Mesenteric fat pad (tissue), 1 donor: Measurements from ENCODE around the gene ADAMTS2. TPM values are rescaled to one million over a fixed set of nuclear protein-coding genes. Genes with fewer than 3 reads are reported as not detected.
"Not testable (repeated sequence)": the region's sequence is repeated elsewhere in the genome, so short reads cannot be mapped to it uniquely, and the experiment has no call there.

ENCODE experiments used
- DNase-seq: peaks from one replicate; pipeline ENCODE4 v3.0.0-alpha.2; 2020; ENCODE audit warnings: low spot score
- total RNA-seq: library from RNA; stranded (reverse); fragmentation: NEBNext Ultra II Directional; extraction: Animal tissue kit (Norgen Biotek cat#: 25700); gene quantifications from one replicate; pipeline ENCODE4 v1.2.1, GENCODE V29; 2021
- donor health status: DM: yes; HTN: yes; CAD: no.

ADAMTS2 gene
- total RNA-seq, 1 donor from 2014 or later = 79.4 TPM

DNA sequence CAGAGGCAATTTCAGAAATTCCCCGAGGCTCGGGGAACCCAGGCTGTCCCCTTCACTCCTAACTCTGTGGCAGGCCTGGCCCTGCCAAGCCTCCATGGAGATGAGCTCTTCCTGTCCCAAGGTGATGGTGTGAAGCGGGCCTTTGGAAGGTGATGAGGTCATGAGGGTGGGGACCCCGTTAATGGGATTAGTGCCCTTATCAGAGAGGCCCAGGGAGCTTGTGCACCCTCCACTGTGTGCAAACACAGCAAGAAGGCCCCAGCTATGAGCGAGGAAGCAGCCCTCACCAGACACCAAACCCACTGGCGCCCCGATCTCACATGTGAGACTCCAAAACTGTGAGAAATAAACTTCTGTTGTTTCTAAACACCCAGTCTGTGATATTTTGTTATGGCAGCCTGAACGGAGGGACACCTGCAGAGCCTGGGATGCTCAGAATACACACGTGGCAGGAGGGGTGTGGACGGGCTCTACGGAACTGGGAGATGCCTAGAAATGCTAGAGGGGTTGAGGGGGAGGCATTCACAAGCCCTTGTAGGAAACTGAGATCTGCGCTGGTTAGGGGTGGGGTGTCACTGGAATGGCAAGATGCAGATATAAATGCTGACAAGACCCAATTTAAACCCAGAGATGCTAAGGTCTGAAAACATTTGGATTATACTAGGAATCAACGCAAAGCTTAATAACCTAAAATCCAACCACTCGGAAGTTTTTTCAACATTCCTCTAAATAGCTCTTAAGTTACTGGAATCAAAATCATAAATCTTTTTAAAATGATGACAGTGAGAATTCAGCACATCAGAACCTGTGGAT is 46.9 kb downstream of the ADAMTS2 start:
- no peak for DNase-seq

DNA sequence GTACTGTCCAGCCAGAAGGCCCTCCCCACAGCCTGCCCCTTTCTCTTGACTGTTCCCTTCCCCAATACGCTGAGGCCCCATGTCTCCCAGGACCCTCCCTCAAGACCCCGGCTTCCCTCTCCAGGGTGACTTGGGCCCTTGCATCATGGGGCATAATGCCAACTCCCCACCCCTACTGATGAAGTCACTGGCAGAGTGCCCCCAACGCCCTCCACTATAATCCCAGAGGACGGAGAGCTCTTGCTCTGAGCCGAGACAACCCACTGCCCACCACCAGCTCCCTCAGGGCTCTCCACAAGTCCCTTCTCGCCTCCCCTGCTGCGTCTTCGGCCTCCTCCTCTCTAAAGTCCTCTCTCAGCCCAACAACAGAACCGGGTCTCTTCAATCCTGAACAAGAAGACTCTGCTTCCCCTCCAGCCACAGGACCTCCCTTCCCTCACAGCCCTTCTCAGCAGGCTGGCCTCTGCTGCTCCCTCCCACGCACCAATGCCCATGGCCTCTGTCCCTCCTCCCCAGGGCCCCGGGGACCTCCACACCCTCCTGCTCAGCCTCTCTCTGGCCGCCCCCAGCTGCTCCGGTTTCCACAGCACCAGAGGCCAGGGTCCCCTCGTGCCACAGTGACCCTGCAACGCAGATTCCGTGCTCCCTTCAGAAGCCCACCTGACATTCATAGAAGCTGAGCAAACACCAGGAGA is 47.6 kb downstream of the ADAMTS2 start:
- no peak for DNase-seq

DNA sequence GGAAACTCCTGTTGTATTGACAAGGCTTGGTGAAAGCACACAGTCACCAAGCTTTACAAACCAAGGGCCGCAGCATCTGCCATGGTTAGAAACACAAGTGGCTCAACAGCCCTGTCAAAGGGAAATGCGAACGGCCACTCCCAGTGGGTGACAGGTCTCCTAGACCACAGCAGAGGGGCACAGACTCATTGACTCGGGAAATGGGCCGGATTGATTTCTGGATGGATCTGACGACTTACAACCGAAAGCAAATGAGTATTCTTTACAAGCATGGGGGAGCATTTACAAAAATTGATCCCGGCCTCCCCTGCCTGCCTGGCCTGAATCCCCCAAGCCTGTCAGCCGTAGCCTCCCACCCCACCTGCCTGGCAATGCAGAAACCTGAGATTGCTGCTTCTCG is 48.2 kb downstream of the ADAMTS2 start:
- DNase-seq = no peak

DNA sequence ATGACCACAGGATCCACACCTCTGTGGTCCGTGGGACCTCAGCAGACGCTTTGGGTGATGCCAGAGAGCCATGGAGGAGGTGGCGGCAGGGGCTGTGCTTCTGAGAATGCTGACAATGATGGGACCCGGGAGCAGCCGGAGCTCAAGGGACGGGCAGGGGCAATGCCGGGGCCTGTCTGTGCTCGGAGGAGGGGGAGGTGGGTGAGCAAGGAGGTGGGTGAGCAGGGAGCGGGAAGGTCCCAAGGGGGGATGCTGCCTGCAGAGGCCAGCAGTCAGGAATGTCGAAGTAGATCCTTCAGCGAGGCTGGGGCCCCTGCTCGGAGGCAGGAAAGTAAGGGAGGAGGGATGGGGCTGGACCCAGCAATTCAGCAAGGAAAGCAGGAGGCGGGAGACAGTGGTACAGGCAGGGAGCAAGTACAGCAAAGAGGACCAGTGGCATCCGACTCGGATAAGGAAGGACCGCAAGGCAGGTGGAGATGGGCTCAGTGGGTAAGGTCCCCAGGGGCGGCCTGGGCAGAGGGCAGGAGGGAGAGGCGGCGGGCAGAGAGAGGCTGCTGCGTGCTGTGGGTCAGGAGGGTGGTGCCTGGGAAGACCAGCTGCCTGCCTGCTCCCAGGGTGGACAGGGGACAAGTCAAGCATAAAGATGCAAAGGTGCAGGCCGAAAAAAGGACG is 49.0 kb downstream of the ADAMTS2 start:
- DNase-seq = no peak

DNA sequence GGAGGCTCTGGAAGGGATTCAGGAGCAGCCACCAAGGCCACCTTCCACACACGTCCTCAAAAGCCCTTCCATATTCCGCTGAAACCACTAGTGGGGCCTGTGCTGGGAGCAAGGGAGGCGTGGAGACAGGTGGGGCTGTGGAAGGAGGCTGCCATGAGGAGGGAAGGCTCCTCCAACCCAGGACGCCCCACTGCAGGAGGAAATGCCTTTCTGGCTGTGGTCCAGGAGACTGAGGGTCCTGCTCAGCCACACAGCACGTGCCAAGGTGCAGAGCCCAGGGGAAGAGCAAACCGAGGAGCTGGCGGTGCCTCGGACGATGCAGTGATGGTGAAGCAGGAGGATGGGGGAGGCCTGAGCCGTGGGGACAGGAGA is 49.5 kb downstream of the ADAMTS2 start:
- DNase-seq = no peak

DNA sequence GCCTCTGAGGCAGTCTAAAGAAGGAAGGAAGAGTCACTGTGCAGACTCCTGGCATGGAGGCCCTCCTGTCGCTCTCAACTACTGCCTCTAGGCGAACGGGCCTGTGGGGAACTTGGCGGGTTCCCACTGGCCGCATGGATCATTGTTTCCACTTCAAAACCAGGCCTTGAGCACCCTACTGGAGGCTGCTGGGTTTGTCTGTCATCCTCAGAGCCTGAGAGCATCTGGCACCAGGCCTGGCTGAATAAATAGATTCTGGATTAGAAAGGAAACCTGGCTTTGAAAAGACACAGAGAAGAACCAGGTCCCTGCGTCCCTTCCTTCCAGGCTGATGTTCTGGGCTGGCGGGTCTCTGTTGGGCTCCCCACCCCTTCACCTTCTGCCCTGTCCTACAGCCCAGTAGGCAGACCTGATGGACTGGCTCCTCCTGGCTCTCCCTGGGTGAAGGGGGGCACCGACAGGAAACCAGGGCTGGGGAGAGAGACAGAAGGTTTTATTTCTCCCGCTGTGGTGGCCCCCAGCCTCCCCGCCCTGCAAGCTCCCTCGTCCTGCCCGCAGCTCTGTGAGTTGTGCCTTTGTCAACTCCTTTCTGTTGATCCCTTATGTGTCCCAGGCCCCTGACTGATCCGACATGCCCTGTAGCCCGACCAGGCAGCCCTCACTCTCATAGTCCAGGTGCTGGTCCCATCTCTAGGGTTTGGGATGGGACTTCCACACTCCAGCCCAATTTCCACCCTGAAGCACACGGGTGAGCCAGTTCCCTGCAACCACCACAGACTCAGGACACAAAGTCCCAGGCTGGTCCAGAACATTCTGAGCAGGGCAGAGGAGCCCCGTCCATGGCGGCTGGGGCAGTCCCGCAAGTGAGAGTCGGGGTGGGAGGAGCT is 50.1 kb downstream of the ADAMTS2 start:
- DNase-seq = no peak

DNA sequence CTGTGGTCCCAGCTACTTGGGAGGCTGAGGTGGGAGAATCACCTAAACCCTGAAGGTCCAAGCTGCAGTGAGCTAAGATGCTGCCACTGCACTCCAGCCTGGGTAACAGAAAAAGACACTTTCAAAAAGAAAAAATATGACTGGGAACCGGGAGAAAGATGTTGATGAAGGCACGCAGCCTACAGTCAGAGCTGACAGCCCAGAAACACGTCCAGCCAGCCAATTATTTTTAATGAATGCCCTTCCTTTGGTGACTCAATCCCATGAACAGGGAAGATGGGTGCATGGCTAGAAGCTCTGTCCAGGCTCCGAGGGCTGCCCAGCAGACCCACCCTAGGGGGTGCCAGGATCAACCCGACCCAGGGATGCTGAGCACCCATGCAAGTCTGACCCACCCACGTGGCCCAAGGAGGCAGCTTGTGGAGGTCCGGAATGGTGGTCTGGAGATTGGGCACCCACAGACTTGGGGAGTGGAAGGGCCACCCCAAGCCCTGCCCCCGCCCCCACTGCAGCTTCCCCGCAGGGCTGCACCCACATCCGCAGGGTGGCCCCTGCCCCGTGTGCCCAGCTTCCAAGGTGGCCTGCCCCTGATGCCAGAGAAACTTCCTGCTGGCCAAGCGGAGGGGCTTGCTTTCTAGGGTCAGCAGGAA is 51.0 kb downstream of the ADAMTS2 start:
- DNase-seq = no peak

DNA sequence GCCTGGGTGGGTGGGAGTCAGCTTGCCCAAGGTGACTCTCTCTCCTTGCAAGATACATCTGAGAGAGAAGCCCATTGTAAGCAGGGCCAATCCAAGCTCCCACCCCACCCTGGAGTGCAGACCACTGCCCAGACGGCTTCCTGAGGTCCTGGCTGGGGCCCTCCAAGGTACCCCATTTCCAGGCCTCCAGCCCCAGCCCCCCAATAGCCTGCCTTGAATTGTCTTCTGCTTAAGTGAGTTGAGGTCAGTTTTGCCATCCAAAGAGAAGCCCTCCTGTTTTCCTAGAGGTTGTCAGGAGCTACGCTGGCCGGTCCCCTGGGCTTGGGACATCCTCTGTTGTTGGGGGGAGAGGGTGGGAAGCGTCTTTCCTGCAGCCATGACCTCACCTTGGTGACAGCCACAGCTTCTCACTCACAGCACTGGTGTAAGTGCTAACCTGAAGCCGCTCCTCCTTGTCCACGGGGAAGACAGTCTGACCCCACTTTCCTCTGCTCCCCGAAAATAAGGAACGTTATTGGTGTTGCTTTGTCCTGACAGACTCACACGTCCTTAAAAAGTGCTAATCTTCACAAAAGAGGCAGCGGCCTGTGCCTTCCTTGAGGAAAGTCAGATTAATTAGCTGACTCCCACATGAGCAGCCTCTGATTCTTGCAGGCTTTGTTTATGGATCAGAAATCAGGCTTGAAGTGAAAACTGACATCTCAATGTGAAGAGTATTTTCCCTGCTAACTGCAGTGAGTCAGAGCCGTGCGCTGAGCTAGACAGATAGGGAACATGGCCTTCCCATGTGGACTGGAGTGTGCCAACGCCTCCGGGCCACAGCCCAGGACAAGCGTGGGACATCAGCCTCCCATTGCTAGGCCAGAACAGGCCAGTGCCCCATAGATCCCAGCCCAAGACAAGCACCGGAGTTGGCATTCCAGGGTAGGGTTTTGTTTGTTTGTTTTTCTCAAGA is 52.3 kb downstream of the ADAMTS2 start:
- DNase-seq = no peak

DNA sequence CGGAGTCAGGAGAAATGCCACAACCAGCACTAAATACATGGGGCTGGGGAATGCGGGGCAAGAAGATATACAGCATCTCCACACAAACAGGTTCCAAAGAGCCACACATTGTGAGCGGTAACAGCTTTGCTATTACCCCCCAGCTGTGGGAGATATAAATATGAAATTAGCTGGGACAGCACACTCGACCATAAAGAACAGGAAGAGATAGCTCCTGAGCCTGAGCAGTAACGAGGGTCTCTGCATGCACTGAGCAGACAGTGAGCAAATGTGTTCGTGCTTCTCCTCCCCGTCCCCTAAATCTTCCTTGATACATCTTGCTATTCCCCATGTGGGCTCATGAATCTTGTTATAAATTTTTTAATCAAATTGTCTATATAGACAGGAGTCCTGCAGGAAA is 53.1 kb downstream of the ADAMTS2 start:
- DNase-seq = no peak

DNA sequence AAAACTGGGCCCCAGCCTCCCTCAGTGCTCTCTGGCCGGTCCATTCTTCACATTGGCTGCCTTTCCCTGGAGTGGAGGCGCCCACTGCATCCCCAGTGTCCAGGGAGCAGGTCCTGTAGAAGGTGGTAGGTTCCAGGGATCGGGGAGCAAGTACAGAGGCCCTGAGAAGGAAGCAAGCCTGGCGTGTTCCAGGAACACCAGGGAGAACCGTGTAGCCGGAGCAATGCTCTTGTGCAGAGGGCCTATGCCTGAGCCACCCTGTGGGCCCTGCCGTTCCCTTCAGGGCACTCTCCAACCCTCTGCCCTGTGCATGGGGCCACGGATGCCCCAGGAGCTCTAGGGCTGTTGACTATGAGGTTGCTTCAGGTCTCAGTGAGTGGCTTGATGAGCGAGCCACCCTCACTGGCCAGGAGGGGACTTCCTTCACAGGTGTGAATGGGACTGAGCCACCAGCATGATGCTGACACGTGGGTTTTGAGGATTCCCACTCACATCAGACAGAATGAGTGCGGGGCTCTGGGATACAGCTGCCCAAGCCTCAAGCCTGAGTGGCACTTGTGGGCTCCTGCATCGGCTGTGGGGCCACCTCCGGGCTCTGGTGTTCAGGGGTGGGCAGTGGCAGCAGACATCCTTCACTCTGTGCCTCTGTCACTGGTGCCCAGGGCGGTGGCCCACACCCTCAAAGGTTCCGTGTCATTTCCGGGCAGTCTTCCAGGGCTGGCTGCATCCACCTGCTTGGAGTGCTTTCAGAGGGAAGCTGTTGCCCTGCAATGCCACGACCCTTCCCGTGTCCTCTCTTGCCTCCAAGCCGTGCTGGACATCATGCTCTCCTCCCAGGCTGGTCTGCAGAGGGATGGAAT is 54.4 kb downstream of the ADAMTS2 start:
- no peak for DNase-seq

DNA sequence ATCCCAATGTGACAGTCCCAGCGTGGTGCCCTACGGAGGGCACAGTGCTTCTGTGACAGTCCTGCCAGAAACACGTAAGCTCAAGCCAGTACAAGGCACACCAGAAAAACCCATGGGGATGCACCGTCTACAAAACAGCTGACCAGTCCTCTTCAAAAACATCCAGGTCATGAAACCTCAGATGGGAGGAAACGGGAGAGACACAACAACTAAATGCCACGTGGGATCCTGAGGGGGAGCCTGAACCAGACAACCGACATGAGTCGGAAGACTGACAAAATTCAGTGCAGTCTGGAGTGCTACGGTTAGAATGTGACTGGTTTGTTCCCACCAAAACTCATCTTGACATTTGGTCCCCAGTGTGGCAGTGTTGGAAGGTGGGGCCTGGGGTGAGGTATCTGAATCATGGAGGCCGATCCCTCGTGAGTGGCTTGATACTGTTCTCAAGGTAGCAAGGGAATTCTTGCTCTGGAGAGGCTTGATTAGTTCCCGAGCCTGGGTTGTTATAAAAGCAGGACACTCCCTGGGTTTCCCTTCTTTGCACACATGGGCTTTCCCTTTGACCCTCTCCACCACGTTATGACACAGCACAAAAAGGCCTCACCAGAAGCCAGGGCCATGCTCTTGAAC is 55.4 kb downstream of the ADAMTS2 start:
- DNase-seq = no peak

DNA sequence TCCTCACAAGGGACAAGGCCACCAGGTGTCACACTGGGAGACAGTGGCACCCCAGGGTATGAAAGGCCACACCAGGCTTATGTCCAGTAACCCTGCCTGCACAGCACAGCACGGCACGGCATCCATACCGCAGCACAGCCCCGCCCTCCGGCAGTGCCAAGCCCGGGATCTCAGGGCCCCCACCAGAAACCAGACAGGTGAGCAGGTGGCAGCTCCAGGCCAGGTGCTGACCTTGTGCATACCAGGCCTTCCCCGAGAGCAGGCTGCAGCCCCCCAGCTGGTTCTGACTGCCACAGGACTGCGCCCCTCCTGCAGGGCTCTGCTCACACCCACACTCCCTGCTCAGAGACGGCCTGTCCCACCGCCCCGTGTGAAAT is 56.5 kb downstream of the ADAMTS2 start:
- DNase-seq = no peak

DNA sequence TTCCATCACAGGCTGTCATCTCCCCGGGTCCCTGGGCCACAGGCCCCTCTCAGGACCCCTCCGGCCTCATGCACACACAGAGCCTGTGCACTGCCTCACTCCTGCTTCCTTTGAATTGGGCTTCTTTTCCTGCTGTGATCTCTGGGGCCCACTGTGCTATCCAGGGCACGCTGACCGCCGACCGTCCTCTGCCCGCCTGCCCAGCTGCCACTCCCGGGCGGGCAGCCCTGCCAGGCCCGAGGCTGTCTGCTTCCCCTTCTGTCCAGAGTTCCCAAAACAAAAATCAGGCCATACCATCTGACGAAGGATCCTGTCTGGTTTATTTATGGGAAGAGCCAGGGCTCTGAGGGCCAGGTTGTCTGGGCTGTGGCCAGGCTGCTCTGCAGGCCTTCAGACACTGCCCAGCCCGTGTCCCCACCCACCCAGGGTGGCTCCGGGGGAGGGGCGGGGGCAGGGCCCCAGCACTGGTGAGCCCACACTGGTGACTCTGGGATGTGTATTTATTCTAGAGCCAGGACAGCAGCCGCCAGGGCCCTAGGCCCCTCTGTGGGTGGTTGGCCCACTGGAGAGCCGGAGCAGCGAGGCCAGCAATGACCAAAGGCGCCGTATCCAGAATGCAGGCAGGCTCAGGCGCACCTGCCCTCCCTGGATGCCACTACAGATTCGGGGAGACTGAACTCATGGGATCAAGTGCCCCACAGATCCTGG is 57.0 kb downstream of the ADAMTS2 start:
- DNase-seq = no peak

DNA sequence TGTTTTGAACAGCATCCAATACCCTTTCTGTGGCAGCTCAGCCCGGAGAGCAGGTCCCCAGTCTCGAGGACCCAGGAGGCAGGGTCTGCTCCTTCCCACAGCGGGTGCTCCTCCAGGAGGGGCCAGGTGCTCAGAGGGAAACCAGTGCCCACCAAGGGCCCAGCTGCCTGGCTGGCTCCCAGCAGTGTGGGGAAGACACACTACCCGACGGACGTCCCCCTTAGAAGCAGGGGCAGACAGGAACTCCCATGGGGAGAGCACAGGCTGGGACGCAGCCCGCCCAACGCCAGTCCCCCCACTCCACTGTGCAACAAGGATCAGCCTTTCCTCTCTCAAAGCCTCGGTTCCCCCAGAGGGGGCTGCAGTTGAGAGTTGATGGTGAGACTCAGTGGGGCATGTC is 57.6 kb downstream of the ADAMTS2 start:
- DNase-seq = no peak

DNA sequence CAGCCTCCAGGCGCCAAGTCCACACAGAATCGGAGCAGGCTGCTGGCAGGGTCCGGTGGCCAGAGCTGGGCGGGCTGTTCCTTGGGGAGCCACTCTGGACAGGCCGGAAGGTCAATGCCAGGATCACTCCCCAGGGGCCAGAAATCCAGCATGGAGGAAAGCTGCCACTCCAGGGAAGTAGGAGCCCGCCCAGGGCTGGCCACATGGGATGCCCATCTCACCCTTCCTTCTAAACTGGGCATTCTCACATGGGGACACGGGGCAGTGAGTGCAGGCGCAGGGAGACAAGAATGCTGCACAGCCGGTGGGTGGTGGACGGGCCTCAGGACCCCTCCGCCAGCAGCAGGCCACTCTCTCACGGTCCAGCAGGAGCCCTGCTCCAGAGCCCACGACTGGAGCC is 58.2 kb downstream of the ADAMTS2 start:
- no peak for DNase-seq

DNA sequence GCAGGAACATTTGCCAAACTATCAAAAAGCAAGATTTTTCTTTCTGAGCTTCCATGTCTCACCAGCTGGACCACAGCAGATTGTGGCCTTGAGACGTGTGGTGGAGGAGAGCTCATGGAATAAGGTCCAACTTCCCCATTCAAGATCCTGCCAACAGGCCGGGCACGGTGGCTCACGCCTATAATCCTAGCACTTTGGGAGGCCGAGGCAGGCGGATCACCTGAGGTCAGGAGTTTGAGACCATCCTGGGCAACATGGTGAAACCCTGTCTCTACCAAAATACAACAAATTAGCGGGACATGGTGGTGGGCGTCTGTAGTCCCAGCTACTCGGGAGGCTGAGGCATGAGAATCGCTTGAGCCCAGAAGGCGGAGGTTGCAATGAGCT is 59.5 kb downstream of the ADAMTS2 start:
- DNase-seq = not testable (repeated sequence)

DNA sequence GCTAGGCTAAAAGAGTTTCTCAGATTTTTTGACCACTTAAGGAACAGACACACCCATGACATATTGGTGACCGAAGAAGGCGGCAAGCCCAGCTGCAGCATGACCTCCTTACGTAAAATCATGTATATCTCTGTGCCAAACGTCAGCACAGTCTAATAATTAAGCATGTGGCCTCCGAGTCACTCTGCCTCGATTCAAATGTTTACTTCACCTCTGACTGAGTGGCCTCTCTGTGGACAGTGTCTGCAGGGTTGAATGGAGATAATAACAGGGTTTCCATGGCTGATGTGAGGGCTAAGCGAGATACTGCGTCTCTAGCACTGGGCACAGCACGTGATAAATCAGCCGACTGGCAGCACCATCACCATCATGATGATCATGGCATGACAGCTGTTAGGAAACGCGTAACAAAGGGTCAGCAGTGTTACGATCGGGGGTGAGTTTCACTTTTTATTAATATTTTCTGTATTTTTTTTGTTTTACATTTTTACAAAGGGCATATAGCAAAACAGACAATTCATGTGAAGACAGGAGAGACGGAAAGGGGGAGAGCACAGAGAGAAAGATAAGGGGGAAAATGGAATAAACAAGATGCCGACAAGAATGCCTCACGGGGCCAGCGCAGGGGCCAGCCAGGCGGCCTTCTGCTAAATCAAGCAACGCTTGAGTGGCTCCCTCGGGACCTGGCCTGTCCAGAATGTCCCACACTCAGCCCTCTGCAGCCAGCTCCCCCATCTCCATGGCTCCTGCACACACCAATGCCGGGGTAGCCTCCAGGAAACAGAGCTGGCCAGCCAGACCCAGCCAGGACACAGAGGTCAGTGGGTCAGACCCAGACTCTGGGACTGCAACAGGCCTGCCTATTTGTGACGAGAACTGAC is 60.3 kb downstream of the ADAMTS2 start:
- no peak for DNase-seq
